GM23338 (cell line): ENCODE data around the gene TMEM150A. TPM values are rescaled to one million over a fixed set of nuclear protein-coding genes. Genes with fewer than 3 reads are reported as not detected.

ENCODE experiments used
- ATAC-seq: fragments of 200-7000 bp; cut with Tn5 transposase; 3 replicates; pipeline ENCODE4 v1.9.1; 2020
- DNase-seq: peaks from one replicate; pipeline ENCODE4 v3.0.0-alpha.2; 2015; ENCODE audit warnings: low spot score
- H2AFZ ChIP-seq: fragments of 200-600 bp; sonication (generic); 2 replicates; pipeline ENCODE4 v1.8.0; 2016; ENCODE audit warnings: antibody characterized with exemption, mild to moderate bottlenecking, moderate library complexity
- H3F3A ChIP-seq: fragments of 200-600 bp; sonication (generic); replicated peaks from 2 replicates; pipeline ENCODE4 v1.8.0; 2017; ENCODE audit warnings: antibody characterized with exemption, mixed run types, low read depth
- H3K27ac ChIP-seq: fragments of 200-600 bp; sonication (generic); 2 replicates; pipeline ENCODE4 v1.6.1; 2016; ENCODE audit warnings: low read depth
- H3K27me3 ChIP-seq: fragments of 200-600 bp; sonication (generic); 2 replicates; pipeline ENCODE4 v1.8.0; 2016; ENCODE audit warnings: mild to moderate bottlenecking, mixed run types, moderate library complexity; ENCODE audit not compliant: insufficient read depth
- H3K36me3 ChIP-seq: fragments of 200-600 bp; sonication (generic); 2 replicates; pipeline ENCODE4 v1.8.0; 2016; ENCODE audit warnings: mild to moderate bottlenecking; ENCODE audit not compliant: insufficient read depth
- H3K4me1 ChIP-seq: fragments of 200-600 bp; sonication (generic); 2 replicates; pipeline ENCODE4 v1.8.0; 2016; ENCODE audit warnings: mild to moderate bottlenecking, moderate library complexity; ENCODE audit not compliant: insufficient read depth
- H3K4me2 ChIP-seq: fragments of 200-600 bp; sonication (generic); 2 replicates; pipeline ENCODE4 v1.7.1; 2017; ENCODE audit warnings: mixed run types
- H3K4me3 ChIP-seq: fragments of 200-600 bp; sonication (generic); 2 replicates; pipeline ENCODE4 v1.6.1; 2016; ENCODE audit warnings: mixed run types
- H3K79me2 ChIP-seq: fragments of 200-600 bp; sonication (generic); replicated peaks from 2 replicates; pipeline ENCODE4 v1.8.0; 2017; ENCODE audit warnings: mild to moderate bottlenecking; ENCODE audit not compliant: insufficient read depth
- H3K9me2 ChIP-seq: fragments of 200-600 bp; sonication (generic); 2 replicates; pipeline ENCODE4 v1.8.0; 2017; ENCODE audit not compliant: insufficient read depth
- H4K20me1 ChIP-seq: fragments of 200-600 bp; sonication (generic); replicated peaks from 2 replicates; pipeline ENCODE4 v1.8.0; 2017; ENCODE audit warnings: mild to moderate bottlenecking; ENCODE audit not compliant: insufficient read depth
- H3K27ac Mint-ChIP-seq: 2 replicates; pipeline ENCODE4 v1.8.0; 2020; ENCODE audit warnings: inconsistent platforms, mild to moderate bottlenecking, moderate library complexity, mixed read lengths
- H3K27me3 Mint-ChIP-seq: 3 replicates; pipeline ENCODE4 v1.8.0; 2022; ENCODE audit warnings: low read depth, mild to moderate bottlenecking, moderate library complexity, mixed read lengths, inconsistent platforms; ENCODE audit not compliant: insufficient read depth, poor library complexity
- H3K36me3 Mint-ChIP-seq: 3 replicates; pipeline ENCODE4 v1.8.0; 2021; ENCODE audit warnings: low read depth, mild to moderate bottlenecking, inconsistent platforms, moderate library complexity, mixed read lengths
- H3K4me1 Mint-ChIP-seq: 3 replicates; pipeline ENCODE4 v1.8.0; 2020; ENCODE audit warnings: mild to moderate bottlenecking, inconsistent platforms, mixed read lengths
- H3K4me3 Mint-ChIP-seq: 3 replicates; pipeline ENCODE4 v1.8.0; 2021; ENCODE audit warnings: moderate library complexity, mild to moderate bottlenecking, inconsistent platforms, mixed read lengths
- H3K9me3 Mint-ChIP-seq: 3 replicates; pipeline ENCODE4 v1.8.0; 2020; ENCODE audit warnings: moderate library complexity, mild to moderate bottlenecking, inconsistent platforms, mixed read lengths
- CREB1 ChIP-seq: fragments of 250-450 bp; sonication (Bioruptor Pico); IDR thresholded peaks from 2 replicates; pipeline ENCODE4 v1.5.0; 2020; ENCODE audit warnings: low read depth, mild to moderate bottlenecking, moderate library complexity
- EZH2 ChIP-seq: fragments of 200-600 bp; sonication (generic); IDR thresholded peaks from one replicate; pipeline ENCODE4 v1.8.0; 2017; ENCODE audit warnings: antibody characterized with exemption, mild to moderate bottlenecking, low read depth; ENCODE audit not compliant: unreplicated experiment
- EZH2phosphoT487 ChIP-seq: fragments of 200-600 bp; sonication (generic); IDR thresholded peaks from one replicate; pipeline ENCODE4 v1.8.1; 2018; ENCODE audit warnings: antibody characterized with exemption; ENCODE audit not compliant: unreplicated experiment
- JUNB ChIP-seq: IDR thresholded peaks from one replicate; pipeline ENCODE4 v1.6.1; 2016; ENCODE audit warnings: antibody characterized with exemption; ENCODE audit not compliant: unreplicated experiment
- NANOG ChIP-seq: IDR thresholded peaks from 2 replicates; pipeline ENCODE4 v1.6.1; 2016; ENCODE audit warnings: antibody characterized with exemption, borderline replicate concordance
- POLR2AphosphoS5 ChIP-seq: IDR thresholded peaks from 2 replicates; pipeline ENCODE4 v1.6.1; 2016; ENCODE audit warnings: antibody characterized with exemption, low read depth
- STAT1 ChIP-seq: IDR thresholded peaks from one replicate; pipeline ENCODE4 v1.6.1; 2016; ENCODE audit warnings: antibody characterized with exemption; ENCODE audit not compliant: unreplicated experiment
- ZNF114 ChIP-seq: fragments of 250-450 bp; sonication (Bioruptor Pico); IDR thresholded peaks from 2 replicates; pipeline ENCODE4 v1.5.0; 2020; ENCODE audit warnings: mild to moderate bottlenecking, moderate library complexity
- ZNF331 ChIP-seq: fragments of 250-450 bp; sonication (Bioruptor Pico); IDR thresholded peaks from 2 replicates; pipeline ENCODE4 v1.5.0; 2020; ENCODE audit warnings: low read depth, mild to moderate bottlenecking, moderate library complexity
- polyA plus RNA-seq: library from polyadenylated mRNA; unstranded; fragments of >200 nt; fragmentation: Nextera tagmentation; extraction: Ambion mirVana; gene quantifications from 2 replicates; pipeline ENCODE4 v1.2.1, GENCODE V29; 2016
- total RNA-seq: library from RNA; depleted of rRNA; stranded (reverse); fragments of >200 nt; shearing (Covaris generic); gene quantifications from 2 replicates; pipeline ENCODE4 v1.2.3, GENCODE V29; 2014
- TF ChIP-seq, protein P1 (sequence below): IDR thresholded peaks from one replicate; pipeline ENCODE4 v1.6.1; 2018; ENCODE audit warnings: antibody characterized with exemption; ENCODE audit not compliant: unreplicated experiment
- TF ChIP-seq, protein P2 (sequence below): fragments of 250-450 bp; sonication (Bioruptor Pico); IDR thresholded peaks from 2 replicates; pipeline ENCODE4 v1.5.0; 2020; ENCODE audit warnings: mild to moderate bottlenecking, moderate library complexity
- TF ChIP-seq, protein P3 (sequence below): IDR thresholded peaks from 2 replicates; pipeline ENCODE4 v1.6.1; 2016; ENCODE audit warnings: antibody characterized with exemption
- TF ChIP-seq, protein P4 (sequence below), 2 experiments: fragments of 200-600 bp in 1 of 2; sonication (generic) in 1 of 2; conservative IDR thresholded peaks; 2 replicates each; pipeline versions ENCODE4 v1.5.1 to v1.6.1; 2016 to 2017; ENCODE audit warnings: antibody characterized with exemption in 2 of 2, low read depth in 2 of 2, mild to moderate bottlenecking in 2 of 2, moderate library complexity in 1 of 2

TMEM150A gene
- total and polyA plus RNA-seq, 2 experiments from 2014 or later, result 16.4 to 27.9 TPM

DNA sequence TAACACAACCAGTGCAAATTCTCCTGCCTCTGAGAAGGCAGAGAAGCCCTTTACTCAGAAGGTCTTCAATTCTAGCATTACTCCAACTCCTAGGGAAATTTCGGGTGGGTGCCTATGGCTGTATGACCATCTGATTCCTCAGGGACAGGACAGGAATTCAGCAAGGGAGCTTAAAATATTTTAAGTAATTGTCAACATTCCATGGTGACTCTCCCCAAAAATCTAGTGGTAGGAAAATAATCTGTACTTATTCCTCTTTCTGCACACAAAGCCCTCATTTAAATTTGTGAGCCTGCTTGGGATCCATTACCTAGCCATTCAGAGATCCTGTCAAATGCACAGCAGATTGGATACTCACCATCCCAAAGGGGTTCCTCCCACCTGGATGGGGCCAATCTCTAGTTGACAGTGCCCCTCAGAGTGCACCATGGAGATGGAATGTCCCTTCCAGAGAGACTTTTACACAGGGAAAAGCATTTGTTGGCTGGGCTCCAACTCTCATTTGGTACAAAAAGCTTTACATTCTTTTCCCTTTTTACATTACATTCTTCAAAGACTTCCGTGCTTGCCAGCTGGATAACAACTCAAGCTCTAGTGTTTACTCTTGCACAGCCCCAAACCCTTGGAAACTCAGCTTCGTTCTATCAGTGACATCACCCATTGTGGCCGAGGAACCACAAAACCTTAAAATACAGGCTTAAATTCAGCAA is 3.1 kb upstream of the TMEM150A start:
- Mint-ChIP-seq H3K27ac (no peak overlapping the region), H3K4me3 (no peak overlapping the region), H3K4me1 (peaks cover 17% of the 10 kb centered on the region), H3K36me3 (peaks cover 41% of the 10 kb centered on the region), H3K9me3 (peaks cover 3% of the 10 kb centered on the region; the same call in 1 of the 3 replicates), H3K27me3 (peaks cover 17% of the 10 kb centered on the region)
- TF ChIP-seq NANOG, result no peak
- no peak for TF ChIP-seq EZH2phosphoT487
- TF ChIP-seq, protein P1, sequence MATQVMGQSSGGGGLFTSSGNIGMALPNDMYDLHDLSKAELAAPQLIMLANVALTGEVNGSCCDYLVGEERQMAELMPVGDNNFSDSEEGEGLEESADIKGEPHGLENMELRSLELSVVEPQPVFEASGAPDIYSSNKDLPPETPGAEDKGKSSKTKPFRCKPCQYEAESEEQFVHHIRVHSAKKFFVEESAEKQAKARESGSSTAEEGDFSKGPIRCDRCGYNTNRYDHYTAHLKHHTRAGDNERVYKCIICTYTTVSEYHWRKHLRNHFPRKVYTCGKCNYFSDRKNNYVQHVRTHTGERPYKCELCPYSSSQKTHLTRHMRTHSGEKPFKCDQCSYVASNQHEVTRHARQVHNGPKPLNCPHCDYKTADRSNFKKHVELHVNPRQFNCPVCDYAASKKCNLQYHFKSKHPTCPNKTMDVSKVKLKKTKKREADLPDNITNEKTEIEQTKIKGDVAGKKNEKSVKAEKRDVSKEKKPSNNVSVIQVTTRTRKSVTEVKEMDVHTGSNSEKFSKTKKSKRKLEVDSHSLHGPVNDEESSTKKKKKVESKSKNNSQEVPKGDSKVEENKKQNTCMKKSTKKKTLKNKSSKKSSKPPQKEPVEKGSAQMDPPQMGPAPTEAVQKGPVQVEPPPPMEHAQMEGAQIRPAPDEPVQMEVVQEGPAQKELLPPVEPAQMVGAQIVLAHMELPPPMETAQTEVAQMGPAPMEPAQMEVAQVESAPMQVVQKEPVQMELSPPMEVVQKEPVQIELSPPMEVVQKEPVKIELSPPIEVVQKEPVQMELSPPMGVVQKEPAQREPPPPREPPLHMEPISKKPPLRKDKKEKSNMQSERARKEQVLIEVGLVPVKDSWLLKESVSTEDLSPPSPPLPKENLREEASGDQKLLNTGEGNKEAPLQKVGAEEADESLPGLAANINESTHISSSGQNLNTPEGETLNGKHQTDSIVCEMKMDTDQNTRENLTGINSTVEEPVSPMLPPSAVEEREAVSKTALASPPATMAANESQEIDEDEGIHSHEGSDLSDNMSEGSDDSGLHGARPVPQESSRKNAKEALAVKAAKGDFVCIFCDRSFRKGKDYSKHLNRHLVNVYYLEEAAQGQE, result no peak
- TF ChIP-seq ZNF331 (CRISPR knock-in tag), result no peak
- no peak for TF ChIP-seq STAT1
- TF ChIP-seq, protein P2, sequence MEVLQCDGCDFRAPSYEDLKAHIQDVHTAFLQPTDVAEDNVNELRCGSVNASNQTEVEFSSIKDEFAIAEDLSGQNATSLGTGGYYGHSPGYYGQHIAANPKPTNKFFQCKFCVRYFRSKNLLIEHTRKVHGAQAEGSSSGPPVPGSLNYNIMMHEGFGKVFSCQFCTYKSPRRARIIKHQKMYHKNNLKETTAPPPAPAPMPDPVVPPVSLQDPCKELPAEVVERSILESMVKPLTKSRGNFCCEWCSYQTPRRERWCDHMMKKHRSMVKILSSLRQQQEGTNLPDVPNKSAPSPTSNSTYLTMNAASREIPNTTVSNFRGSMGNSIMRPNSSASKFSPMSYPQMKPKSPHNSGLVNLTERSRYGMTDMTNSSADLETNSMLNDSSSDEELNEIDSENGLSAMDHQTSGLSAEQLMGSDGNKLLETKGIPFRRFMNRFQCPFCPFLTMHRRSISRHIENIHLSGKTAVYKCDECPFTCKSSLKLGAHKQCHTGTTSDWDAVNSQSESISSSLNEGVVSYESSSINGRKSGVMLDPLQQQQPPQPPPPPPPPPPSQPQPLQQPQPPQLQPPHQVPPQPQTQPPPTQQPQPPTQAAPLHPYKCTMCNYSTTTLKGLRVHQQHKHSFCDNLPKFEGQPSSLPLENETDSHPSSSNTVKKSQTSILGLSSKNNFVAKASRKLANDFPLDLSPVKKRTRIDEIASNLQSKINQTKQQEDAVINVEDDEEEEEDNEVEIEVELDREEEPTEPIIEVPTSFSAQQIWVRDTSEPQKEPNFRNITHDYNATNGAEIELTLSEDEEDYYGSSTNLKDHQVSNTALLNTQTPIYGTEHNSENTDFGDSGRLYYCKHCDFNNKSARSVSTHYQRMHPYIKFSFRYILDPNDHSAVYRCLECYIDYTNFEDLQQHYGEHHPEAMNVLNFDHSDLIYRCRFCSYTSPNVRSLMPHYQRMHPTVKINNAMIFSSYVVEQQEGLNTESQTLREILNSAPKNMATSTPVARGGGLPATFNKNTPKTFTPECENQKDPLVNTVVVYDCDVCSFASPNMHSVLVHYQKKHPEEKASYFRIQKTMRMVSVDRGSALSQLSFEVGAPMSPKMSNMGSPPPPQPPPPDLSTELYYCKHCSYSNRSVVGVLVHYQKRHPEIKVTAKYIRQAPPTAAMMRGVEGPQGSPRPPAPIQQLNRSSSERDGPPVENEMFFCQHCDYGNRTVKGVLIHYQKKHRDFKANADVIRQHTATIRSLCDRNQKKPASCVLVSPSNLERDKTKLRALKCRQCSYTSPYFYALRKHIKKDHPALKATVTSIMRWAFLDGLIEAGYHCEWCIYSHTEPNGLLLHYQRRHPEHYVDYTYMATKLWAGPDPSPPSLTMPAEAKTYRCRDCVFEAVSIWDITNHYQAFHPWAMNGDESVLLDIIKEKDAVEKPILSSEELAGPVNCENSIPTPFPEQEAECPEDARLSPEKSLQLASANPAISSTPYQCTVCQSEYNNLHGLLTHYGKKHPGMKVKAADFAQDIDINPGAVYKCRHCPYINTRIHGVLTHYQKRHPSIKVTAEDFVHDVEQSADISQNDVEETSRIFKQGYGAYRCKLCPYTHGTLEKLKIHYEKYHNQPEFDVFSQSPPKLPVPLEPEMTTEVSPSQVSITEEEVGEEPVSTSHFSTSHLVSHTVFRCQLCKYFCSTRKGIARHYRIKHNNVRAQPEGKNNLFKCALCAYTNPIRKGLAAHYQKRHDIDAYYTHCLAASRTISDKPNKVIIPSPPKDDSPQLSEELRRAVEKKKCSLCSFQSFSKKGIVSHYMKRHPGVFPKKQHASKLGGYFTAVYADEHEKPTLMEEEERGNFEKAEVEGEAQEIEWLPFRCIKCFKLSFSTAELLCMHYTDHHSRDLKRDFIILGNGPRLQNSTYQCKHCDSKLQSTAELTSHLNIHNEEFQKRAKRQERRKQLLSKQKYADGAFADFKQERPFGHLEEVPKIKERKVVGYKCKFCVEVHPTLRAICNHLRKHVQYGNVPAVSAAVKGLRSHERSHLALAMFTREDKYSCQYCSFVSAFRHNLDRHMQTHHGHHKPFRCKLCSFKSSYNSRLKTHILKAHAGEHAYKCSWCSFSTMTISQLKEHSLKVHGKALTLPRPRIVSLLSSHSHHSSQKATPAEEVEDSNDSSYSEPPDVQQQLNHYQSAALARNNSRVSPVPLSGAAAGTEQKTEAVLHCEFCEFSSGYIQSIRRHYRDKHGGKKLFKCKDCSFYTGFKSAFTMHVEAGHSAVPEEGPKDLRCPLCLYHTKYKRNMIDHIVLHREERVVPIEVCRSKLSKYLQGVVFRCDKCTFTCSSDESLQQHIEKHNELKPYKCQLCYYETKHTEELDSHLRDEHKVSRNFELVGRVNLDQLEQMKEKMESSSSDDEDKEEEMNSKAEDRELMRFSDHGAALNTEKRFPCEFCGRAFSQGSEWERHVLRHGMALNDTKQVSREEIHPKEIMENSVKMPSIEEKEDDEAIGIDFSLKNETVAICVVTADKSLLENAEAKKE (CRISPR knock-in tag), result no peak
- TF ChIP-seq POLR2AphosphoS5, result no peak
- TF ChIP-seq ZNF114 (CRISPR knock-in tag), result no peak
- no peak for TF ChIP-seq CREB1 (CRISPR knock-in tag)
- TF ChIP-seq, protein P3, sequence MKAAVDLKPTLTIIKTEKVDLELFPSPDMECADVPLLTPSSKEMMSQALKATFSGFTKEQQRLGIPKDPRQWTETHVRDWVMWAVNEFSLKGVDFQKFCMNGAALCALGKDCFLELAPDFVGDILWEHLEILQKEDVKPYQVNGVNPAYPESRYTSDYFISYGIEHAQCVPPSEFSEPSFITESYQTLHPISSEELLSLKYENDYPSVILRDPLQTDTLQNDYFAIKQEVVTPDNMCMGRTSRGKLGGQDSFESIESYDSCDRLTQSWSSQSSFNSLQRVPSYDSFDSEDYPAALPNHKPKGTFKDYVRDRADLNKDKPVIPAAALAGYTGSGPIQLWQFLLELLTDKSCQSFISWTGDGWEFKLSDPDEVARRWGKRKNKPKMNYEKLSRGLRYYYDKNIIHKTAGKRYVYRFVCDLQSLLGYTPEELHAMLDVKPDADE, result no peak
- TF ChIP-seq, protein P4, sequence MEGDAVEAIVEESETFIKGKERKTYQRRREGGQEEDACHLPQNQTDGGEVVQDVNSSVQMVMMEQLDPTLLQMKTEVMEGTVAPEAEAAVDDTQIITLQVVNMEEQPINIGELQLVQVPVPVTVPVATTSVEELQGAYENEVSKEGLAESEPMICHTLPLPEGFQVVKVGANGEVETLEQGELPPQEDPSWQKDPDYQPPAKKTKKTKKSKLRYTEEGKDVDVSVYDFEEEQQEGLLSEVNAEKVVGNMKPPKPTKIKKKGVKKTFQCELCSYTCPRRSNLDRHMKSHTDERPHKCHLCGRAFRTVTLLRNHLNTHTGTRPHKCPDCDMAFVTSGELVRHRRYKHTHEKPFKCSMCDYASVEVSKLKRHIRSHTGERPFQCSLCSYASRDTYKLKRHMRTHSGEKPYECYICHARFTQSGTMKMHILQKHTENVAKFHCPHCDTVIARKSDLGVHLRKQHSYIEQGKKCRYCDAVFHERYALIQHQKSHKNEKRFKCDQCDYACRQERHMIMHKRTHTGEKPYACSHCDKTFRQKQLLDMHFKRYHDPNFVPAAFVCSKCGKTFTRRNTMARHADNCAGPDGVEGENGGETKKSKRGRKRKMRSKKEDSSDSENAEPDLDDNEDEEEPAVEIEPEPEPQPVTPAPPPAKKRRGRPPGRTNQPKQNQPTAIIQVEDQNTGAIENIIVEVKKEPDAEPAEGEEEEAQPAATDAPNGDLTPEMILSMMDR (conservative IDR thresholded peaks at IDR 0.05; ENCODE audit: low read depth in 2 of 2), result no peak
- no peak for TF ChIP-seq JUNB
- TF ChIP-seq EZH2, result no peak
- no peak overlapping the region for H2AFZ ChIP-seq
- H3F3A ChIP-seq, result peaks cover 18% of the 10 kb centered on the region; the same call in 1 of the 2 replicates
- peaks cover 29% of the 10 kb centered on the region for H3K79me2 ChIP-seq
- DNase-seq (no peak), ATAC-seq (no peak)
- H4K20me1 ChIP-seq, result peaks cover 30% of the 10 kb centered on the region
- H3K4me3 ChIP-seq, result no peak overlapping the region
- no peak overlapping the region; the same call in 1 of the 2 replicates for H3K27ac ChIP-seq
- H3K4me2 ChIP-seq, result no peak overlapping the region
- peaks cover 3% of the 10 kb centered on the region; the same call in 1 of the 2 replicates for H3K4me1 ChIP-seq
- no peaks in the 10 kb centered on the region for H3K9me2 ChIP-seq
- 0 out of 2 replicates have a peak, but pooled peaks cover 3% of the 10 kb centered on the region for H3K36me3 ChIP-seq
- no peaks in the 10 kb centered on the region for H3K27me3 ChIP-seq
